IPS-NIHi7 (cell line): ENCODE results near the gene NPM1.
A peak's percentile ranks its signal among the peaks of the same experiment; 100 is the strongest.
"Not testable (repeated sequence)": the region's sequence is repeated elsewhere in the genome, so short reads cannot be mapped to it uniquely, and the experiment has no call there.

Experiments used
- DNase-seq: peaks from one replicate; pipeline ENCODE4 v3.0.0; 2012; ENCODE audit warnings: mixed read lengths; ENCODE audit errors: extremely low spot score

Gene NPM1, protein sequence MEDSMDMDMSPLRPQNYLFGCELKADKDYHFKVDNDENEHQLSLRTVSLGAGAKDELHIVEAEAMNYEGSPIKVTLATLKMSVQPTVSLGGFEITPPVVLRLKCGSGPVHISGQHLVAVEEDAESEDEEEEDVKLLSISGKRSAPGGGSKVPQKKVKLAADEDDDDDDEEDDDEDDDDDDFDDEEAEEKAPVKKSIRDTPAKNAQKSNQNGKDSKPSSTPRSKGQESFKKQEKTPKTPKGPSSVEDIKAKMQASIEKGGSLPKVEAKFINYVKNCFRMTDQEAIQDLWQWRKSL

DNA sequence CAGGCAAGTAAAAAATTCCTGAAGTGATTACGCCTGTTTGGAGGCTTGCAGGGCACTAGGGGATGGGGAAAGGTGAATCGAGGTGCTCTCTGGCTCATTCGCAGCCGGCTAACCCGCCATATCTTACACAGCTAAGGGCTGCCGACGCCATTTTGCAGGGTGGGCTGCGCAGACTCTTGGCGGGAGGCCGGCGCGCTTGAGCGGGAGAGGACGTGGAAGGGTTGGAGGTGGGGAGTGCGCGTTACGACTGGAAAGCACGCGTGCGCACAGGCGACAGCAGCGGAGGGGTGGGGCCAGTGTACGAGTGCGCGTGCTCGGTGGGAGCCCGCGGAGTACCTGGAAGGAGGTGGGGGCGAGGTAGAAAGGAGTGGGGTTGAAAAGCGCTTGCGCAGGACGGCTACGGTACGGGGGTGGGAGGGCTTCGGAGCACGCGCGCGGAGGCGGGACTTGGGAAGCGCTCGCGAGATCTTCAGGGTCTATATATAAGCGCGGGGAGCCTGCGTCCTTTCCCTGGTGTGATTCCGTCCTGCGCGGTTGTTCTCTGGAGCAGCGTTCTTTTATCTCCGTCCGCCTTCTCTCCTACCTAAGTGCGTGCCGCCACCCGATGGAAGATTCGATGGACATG lies at the start of gene NPM1:
Gene NPM1, plus strand, starts transcription at position 505 of the 625 bp plus-strand sequence. Its CDS starts 100 bp downstream, at position 605.
- DNase-seq, result peak; percentile 99

DNA sequence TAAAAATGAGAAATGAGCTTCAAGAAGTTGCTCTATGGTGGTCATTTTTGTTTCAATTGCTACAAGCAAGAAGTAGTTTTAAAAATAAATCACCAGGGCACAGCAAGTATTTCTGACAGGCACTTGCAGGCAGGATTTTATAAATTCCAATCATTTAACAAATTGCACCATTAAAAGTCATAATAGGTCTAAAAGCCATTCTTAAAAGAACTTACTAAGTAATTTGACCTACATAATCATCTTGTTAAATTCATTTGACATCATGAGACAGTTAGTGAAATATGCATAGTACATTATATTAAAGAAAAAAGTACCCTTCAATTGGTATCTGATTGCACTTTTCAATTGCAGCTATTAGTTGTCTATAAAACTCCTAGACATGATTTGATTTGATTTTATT lies 47.6 kb upstream of the NPM1 start:
- DNase-seq, result no peak

DNA sequence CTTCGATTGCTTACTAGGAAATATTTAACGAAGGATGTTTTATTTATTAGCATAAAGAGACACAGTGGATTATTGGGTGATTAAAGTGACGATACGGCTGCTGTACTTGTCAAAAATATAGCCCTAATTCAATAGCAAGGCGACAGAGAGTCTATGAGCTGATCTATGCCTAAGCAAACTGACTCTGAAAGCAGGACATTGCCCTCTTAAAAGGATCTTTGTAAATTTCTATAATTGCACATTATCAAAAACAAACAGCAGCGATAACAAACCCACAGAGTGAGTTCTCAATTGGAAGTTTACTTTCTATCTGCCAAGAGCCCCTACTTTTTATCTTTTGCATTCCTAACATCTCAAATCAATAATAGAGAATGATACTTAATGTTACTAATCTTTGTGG lies 47.2 kb upstream of the NPM1 start:
- no peak for DNase-seq

DNA sequence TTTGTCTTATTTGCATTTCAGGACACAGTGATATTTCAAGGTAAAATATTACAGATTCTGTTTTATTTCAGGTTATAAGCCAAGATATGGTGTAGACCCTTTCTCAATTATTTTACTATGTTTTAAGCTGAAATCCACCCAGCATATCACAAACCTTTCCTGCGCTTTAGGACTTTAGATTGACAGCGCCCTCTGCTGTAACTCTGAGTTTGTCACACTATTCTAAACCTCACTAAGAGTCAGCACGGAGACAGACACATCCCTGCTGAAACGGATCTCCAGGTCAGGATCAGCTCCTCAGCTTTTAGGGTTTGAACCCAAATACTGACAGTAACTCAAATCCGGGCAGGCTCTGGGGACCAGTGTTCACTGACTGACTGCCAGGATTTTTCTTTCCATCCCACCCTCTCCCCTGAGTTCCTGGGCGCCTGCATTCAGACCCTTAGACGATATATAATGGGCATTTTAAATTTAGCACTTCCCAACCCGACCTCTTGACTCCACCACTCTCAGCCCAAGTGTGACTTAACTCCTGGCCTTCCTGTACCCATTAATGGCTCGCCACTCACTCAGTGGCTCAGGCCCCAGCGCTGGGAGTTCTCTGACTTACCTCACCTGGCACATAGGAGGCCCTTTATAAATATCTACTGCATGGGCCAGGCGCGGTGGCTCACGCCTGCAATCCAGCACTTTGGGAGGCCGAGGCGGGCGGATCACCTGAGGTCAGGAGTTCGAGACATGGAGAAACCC lies 45.1 kb upstream of the NPM1 start:
- peak; percentile 71 for DNase-seq

DNA sequence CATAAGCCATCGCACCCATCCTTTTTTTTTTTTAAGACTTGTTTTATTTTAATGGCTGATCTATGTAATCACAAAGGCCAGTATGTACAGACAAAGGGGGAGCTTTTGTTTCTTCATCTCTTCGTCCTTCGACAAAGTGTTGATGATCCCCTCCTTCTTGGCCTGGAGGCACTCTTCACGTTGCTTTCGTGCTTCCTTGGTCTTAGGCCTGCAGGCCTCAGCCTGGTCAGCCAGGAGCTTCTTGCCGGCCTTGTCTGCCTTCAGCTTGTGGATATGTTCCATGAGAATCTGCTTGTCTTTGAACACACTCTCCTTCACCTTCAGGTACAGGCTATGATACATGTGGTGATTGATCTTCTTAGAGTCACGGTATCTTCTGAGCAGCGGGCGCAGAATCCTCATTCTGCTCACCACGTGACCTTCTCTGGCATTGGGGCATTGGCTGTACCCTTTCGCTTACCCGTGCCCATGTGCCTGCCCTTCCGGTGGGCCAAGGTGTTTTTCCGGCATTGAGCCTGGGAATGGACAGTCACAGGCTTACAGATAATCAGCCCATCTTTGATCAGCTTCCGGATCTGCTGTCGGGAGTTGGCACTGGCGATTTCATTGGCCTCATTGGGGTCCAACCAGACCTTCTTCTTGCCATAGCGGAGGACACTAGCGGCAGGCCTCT lies 42.6 kb upstream of the NPM1 start:
- no peak for DNase-seq

DNA sequence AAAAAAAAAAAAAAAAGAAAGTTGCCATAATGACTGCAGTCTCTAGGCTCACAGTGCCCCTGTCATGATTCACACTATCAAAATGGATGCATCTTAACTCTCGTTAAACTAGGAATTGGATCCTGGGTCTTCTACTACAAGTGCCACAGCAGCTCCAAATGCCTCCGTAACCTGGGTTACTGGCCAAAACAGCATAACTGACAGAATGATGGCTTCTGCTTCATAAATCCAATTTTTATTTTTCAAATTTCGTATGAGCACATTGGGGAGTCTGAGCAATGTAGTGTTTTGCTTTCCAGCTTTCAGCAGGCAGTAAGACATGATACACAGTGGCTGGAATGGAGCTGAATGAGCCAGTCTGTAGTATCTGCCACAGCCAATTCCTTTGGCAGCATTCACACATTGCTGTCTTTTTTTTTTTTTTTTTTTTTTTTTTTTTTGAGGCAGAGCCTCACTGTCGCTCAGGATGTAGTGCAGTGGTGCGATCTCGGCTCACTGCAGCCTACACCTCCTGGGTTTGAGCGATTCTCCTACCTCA lies 36.0 kb upstream of the NPM1 start:
- DNase-seq, result no peak

DNA sequence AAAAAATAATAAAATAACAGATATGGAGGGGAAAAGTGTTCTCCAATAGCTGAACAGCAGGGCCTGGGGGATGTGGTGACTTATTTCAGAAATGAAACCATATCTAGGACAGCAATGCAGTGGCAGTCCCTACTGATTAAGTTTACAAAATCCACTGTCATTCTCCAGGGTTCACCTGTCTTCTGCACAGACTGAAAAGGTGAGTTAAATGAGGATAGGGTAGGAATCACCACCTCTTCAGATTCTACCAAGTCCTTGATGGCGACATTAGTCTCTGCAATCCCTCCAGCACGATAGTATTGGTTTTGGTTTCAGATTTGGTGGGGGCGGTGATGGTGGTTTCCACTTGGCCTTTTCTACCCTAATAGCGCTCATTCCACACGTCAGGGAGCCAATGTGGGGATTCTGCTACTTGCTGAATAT lies 32.3 kb upstream of the NPM1 start:
- no peak for DNase-seq

DNA sequence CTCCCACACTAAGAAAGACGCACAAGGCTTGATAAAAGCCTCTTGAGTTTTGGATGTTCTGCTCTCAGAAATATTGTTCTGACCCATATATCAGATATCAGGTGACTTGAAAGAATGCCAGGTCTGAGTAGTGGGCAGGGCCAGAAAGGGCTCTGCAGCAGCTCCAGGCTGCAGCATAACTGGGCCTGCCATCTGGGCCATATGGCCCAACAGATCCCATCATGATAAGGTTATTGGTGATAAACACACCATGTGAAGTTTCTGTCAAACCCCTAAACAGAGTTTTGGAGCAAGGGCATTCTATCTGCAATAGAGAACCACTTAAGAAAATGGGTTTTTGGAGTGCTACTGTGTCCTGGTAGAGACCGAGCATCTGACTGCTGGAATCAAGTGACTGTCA lies 29.8 kb upstream of the NPM1 start:
- DNase-seq, result no peak

DNA sequence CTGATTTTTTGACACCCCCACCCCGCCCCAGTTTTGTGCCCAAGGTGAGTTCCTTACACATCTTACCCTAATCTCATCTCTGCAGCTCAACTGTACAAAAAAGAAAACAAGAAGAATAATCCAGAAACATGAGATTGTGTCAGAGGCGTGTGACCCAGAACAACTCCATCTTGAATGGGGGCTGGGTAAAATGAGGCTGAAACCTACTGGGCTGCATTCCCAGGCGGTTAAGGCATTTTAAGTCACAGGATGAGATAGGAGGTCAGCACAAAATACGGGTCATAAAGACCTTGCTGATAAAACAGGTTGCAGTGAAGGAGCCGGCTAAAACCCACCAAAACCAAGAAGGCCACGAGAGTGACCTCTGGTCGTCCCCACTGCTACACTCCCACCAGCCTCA lies 26.5 kb upstream of the NPM1 start:
- not testable (repeated sequence) for DNase-seq

DNA sequence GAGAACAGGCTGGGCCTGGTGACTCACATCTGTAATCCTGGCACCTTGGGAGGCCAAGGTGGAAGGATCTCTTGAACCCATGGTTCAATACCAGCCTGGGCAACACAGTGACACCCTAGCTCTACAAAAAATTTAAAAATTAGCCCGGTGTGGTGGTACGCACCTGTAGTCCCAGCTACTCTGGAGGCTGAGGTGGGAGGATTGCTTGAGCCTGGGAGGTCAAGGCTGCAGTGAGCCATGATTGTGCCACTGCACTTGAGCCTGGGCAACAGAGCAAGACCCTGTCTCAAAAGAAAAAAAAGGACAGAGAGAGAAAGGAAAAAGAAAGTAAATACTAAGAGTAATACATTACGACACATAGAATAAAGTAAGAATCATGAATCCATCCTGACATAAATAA lies 24.4 kb upstream of the NPM1 start:
- not testable (repeated sequence) for DNase-seq

DNA sequence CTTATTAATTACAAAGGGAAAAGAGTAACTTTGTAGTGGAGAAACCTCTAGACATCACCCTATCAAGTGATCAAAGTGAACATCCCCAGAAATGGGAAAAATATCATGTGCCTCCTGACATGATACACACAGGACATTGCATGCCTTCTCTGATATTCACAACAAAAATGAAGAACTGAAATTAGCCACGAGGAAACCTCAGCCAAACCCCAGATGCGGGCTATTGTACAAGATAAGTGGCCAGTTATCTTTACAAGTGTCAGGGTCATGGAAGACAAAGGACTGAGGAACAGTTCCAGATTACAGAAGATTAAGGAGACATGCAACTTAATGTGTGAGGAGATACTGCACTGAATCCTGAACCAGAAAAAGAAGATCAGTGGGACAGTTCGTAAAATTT lies 23.8 kb upstream of the NPM1 start:
- no peak for DNase-seq

DNA sequence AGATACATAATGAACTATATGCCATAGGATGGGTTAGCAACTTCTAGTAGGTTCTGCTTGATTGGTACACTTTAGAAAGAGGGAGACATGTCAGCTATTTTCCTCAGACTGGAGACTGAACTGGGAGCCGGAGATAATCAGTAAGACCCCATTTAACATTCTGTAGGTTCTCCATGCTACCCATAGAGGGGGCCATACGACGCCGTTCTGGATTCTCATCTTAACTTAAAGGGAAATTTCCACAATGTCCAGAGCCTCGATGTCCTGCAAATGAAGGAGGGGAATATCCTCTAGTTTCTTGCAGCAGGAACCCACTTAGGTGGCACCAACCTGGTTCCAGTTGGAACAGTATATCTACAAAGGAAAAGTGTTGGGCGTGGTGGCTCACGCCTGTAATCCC lies 22.3 kb upstream of the NPM1 start:
- peak; percentile 77 for DNase-seq

DNA sequence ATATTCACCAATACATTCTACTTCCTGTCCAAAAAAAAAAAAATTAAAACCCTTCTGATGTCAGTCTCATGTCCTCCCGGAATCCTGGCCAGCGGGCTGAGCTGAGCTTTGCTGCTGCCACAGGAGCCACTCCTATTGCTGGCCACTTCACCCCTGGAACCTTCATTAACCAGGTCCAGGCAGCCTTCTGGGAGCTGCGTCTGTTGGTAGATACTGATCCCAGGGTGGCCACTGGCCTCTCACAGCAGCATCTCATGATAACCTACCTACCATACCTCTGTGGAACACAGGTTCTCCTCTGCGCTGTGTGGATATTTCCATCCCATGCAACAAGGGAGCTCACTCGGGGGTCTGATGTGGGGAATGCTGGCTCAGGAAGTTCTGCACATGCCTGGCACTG lies 21.0 kb upstream of the NPM1 start:
- no peak for DNase-seq

DNA sequence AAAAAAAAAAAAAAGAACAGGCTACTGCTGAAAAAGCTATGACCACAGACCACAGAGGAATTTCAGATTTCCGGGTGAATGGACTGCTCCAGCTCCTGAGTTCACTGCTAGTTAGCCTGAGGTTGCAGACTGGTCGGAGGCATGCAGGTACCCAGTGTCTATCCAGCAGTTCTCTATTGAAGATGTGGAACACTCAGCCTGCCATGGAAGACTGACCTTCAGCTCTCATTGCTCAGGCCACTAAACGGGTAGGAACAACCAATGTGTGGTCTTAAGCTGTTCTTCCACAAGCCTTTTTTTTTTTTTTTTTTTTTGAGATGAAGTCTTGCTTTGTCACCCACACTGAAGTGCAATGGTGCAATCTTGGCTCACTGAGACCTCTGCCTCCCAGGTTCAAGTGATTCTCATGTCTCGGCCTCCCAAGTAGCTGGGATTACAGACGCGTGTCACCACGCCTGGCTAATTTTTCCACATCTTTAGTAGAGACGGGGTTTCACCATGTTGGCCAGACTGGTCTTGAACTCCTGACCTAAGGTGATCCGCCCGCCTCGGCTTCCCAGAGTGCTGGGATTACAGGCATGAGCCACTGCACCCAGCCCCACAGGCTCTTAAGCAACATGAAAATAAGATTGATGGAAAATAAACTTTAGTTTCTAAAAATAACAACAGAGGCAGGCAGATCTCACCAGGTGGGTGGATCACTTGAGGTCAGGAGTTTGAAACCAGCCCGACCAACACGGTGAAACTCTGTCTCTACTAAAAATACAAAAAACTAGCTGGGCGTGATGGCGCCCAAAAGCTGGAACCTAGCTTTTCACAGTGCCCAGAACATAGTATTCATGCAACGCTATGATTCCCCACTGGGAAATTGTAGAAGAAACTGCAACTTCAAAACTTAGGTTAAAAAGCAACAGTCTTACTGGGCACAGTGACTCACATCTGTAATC lies 20.0 kb upstream of the NPM1 start:
- DNase-seq, result no peak

DNA sequence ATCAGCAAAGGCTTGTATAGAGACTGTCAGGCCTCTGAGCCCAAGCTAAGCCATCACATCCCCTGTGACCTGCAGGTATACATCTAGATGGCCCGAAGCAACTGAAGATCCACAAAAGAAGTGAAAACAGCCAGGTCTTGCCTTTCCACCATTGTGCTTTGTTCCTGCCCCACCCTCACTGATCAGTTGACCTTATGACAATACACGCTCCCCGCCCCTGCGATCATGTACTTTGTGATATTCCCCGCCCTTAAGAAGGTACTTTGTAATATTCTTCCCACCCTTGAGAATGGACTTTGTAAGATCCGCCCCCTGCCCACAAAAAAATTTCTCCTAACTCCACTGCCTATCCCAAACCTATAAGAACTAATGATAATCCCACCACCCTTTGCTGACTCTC lies 18.6 kb upstream of the NPM1 start:
- DNase-seq, result no peak

DNA sequence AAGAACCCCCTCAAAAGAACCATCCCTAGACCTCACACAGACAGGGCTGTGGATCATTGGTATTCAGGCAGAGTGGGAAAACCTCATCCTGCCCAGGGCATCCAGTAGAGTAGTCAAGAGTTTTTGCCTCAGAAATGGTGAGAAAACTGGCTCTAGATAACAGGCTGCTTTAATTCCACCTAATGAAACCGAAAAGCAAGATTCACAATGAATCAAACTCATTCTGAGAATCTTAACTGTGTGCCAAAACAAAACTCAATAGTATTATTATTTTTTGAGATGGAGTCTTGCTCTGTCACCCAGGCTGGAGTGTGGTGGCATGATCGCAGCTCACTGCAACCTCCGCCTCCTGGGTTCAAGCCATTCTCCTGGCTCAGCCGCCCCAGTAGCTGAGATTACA lies 17.8 kb upstream of the NPM1 start:
- DNase-seq, result no peak

DNA sequence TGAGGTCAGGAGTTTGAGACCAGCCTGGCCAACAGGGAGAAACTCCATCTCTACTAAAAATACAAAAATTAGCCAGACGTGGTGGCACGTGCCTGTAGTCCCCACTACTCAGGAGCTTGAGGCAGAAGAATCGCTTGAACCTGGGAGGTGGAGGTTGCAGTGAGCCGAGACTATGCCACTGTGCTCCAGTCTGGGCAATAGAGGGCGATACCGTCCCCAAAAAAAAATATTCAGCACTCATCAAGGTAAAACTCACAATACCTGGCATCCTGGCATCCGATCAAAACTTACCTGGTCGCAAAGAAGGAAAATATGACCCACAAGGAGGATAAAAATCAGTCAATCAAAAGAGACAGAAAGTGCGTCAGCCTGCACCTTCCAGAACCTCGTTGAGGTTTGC lies 16.8 kb upstream of the NPM1 start:
- DNase-seq, result not testable (repeated sequence)

DNA sequence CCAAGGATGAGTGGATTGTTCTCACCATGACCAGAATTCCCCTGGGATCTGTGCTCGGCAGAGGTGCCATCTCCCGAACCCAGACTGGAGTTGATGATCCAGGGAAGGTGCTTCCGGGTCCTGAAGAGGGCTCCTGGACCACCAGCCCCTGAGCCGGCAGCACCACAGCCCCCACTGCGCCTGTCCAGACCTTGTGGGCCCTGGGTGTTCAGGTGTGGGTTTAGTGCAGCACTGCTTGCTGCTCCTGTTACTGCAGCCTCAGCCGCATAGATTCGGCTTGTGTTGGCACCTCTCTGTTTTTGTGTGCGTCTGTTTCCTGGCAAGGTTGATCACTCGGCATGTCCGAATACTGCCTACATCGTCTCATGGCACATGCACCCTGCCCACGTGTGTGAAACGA lies 16.3 kb upstream of the NPM1 start:
- no peak for DNase-seq

DNA sequence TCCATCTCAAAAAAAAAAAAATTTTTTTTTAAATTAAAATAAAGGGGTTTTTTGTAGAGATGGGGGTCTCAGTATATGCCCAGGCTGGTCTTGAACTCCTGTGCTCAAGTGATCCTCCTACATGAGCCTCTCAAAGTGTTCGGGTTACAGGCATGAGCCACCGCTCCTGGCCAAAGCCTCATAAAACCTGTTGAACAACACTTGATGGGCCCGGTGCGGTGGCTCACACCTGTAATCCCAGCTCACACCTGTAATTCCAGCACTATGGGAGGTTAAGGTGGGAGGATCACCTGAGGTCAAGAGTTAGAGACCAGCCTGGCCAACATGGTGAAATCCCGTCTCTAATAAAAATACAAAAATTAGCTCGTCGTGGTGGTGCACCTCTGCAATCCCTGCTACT lies 7.7 kb upstream of the NPM1 start:
- DNase-seq, result no peak

DNA sequence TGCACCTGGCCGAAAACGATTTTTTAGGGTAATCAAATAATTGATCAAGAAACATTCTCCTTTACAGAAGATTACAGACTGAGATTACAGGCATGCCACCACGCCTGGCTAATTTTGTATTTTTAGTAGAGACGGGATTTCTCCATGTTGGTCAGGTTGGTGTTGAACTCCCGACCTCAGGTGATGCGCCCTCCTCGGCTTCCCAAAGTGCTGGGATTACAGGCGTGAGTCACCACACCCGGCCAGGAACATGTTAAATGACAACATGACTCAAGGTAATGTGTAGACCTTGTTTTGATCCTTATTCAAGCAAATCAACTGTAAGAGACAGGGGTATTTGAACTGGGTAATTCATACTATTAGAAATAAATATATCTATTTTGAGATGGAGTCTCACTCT lies 3.2 kb upstream of the NPM1 start:
- not testable (repeated sequence) for DNase-seq

DNA sequence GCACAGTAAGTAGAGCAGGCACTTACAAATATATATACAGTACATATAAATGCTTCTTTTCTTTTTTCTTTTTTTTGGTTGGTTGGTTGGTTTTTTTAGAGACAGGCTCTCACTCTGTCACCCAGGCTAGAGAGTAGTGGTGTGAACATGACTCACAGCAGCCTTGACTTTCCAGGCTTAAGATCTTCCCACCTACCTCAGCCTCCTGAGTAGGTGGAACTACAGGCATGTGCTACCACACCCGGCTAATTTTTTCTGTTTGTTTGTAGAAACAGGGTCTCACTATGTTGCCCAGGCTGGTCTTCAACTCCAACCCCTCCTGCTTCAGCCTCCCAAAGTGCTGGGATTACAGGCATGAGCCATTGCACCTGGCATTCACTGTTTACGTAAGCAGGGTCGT lies 2.6 kb upstream of the NPM1 start:
- not testable (repeated sequence) for DNase-seq
